GM12892 (cell line): ENCODE measurements around the gene SCFD2.

Source experiments
- POLR2A ChIP-seq: IDR thresholded peaks from 2 replicates; pipeline ENCODE4 v1.6.1; 2011; ENCODE audit warnings: low read depth, low read length, control low read depth
- TAF1 ChIP-seq: IDR thresholded peaks from 2 replicates; pipeline ENCODE4 v1.6.1; 2011; ENCODE audit warnings: low read depth, mild to moderate bottlenecking, control low read depth, low read length, borderline replicate concordance

GRCh38 chr4:52961666-52962412 lies 404.0 kb downstream of the SCFD2 start:
- TF ChIP-seq TAF1 (no peak), POLR2A (no peak)
